Measurements from ENCODE around the gene PRMT3. TPM values are rescaled to one million over a fixed set of nuclear protein-coding genes. Genes with fewer than 3 reads are reported as not detected.

The PRMT3 gene
- total RNA-seq, 1 donor from 2014 or later: 17.7 TPM

- TF ChIP-seq POLR2AphosphoS5 (IDR thresholded peaks at IDR 0.05; ENCODE audit: insufficient read depth in 1 of 2, low read depth in 1 of 2) (peak in 1 of 2 donors; percentile 34), CTCF (IDR thresholded peaks at IDR 0.05) (no peak)
- intact Hi-C loops (cut with DNase I): loop anchor here (5.0 kb wide), 1 partner anchor 401 kb away; no protein-coding TSS in a partner anchor
- Histone ChIP-seq H3K27me3 (no peaks in the 10 kb centered on the region), H3K4me1 (peaks cover 39% of the 10 kb centered on the region), H3K9me3 (no peaks in the 10 kb centered on the region), H3K36me3 (no peaks in the 10 kb centered on the region), H3K4me3 (no peak overlapping the region), H3K27ac (peak overlapping the region; percentile 79)
- no peak for DNase-seq (ENCODE audit: extremely low spot score in 2 of 2)
These were observed 19.1 kb upstream of the PRMT3 start for GRCh38 chr11:20368438-20368837.

GRCh38 chr11:20369826-20370225, 17.7 kb upstream of the PRMT3 start:
- H3K27me3 ChIP-seq: no peaks in the 10 kb centered on the region
- H3K4me3 ChIP-seq: no peak overlapping the region
- no peaks in the 10 kb centered on the region for H3K9me3 ChIP-seq
- H3K27ac ChIP-seq: no peak overlapping the region
- intact Hi-C loops (cut with DNase I): loop anchor here (5.0 kb wide), 1 partner anchor 403 kb away; no protein-coding TSS in a partner anchor
- TF ChIP-seq CTCF (IDR thresholded peaks at IDR 0.05) (no peak), POLR2AphosphoS5 (IDR thresholded peaks at IDR 0.05; ENCODE audit: insufficient read depth in 1 of 2, low read depth in 1 of 2) (no peak), POLR2A (IDR thresholded peaks at IDR 0.05) (no peak)
- DNase-seq (ENCODE audit: extremely low spot score in 2 of 2): no peak
- H3K4me1 ChIP-seq: peaks cover 30% of the 10 kb centered on the region
- no peaks in the 10 kb centered on the region for H3K36me3 ChIP-seq

GRCh38 chr11:20372081-20372626, 15.4 kb upstream of the PRMT3 start:
- Histone ChIP-seq H3K9me3 (no peaks in the 10 kb centered on the region), H3K27ac (no peak overlapping the region), H3K36me3 (peaks cover 0 to 10% of the 10 kb centered on the region in 2 donors), H3K27me3 (no peaks in the 10 kb centered on the region), H3K4me1 (peaks cover 11% of the 10 kb centered on the region), H3K4me3 (no peak overlapping the region)
- DNase-seq (ENCODE audit: extremely low spot score in 2 of 2): no peak
- intact Hi-C loops (cut with DNase I): no loop called here
- no peak for TF ChIP-seq POLR2AphosphoS5 (IDR thresholded peaks at IDR 0.05; ENCODE audit: insufficient read depth in 1 of 2, low read depth in 1 of 2)
- no peak for TF ChIP-seq CTCF (IDR thresholded peaks at IDR 0.05)
- no peak for TF ChIP-seq POLR2A (IDR thresholded peaks at IDR 0.05)

GRCh38 chr11:20373147-20373546, 14.4 kb upstream of the PRMT3 start:
- Histone ChIP-seq H3K27me3 (no peaks in the 10 kb centered on the region), H3K4me3 (no peak overlapping the region), H3K9me3 (no peaks in the 10 kb centered on the region), H3K36me3 (peaks cover 0 to 18% of the 10 kb centered on the region in 2 donors), H3K27ac (no peak overlapping the region), H3K4me1 (peaks cover 4% of the 10 kb centered on the region)
- intact Hi-C loops (cut with DNase I): no loop called here
- no peak for DNase-seq (ENCODE audit: extremely low spot score in 2 of 2)
- no peak for TF ChIP-seq CTCF (IDR thresholded peaks at IDR 0.05)
- TF ChIP-seq POLR2A (IDR thresholded peaks at IDR 0.05): no peak
- TF ChIP-seq POLR2AphosphoS5 (IDR thresholded peaks at IDR 0.05; ENCODE audit: insufficient read depth in 1 of 2, low read depth in 1 of 2): no peak

- Histone ChIP-seq H3K27me3 (no peaks in the 10 kb centered on the region), H3K9me3 (no peaks in the 10 kb centered on the region), H3K4me3 (no peak overlapping the region), H3K36me3 (peaks cover 0 to 24% of the 10 kb centered on the region in 2 donors), H3K27ac (no peak overlapping the region), H3K4me1 (no peaks in the 10 kb centered on the region)
- TF ChIP-seq POLR2AphosphoS5 (IDR thresholded peaks at IDR 0.05; ENCODE audit: insufficient read depth in 1 of 2, low read depth in 1 of 2) (no peak), POLR2A (IDR thresholded peaks at IDR 0.05) (no peak), CTCF (IDR thresholded peaks at IDR 0.05) (no peak)
- DNase-seq (ENCODE audit: extremely low spot score in 2 of 2): no peak
- intact Hi-C loops (cut with DNase I): no loop called here
These were observed 13.8 kb upstream of the PRMT3 start for GRCh38 chr11:20373568-20374209.
